GM20431 (cell line): ENCODE results near the gene PLCG2.

ENCODE experiments used
- in situ Hi-C: fragments of 300-500 bp; cut with MseI, MboI; formaldehyde crosslinking; loops from one replicate; pipeline ENCODE4 v1.15.0; 2020; ENCODE audit warnings: low sequenced_read_pairs; ENCODE audit not compliant: unreplicated experiment

PLCG2 gene

GRCh38 chr16:81866820-81867440 lies 87.8 kb downstream of the PLCG2 start:
- in situ Hi-C loops: no loop called here

DNA sequence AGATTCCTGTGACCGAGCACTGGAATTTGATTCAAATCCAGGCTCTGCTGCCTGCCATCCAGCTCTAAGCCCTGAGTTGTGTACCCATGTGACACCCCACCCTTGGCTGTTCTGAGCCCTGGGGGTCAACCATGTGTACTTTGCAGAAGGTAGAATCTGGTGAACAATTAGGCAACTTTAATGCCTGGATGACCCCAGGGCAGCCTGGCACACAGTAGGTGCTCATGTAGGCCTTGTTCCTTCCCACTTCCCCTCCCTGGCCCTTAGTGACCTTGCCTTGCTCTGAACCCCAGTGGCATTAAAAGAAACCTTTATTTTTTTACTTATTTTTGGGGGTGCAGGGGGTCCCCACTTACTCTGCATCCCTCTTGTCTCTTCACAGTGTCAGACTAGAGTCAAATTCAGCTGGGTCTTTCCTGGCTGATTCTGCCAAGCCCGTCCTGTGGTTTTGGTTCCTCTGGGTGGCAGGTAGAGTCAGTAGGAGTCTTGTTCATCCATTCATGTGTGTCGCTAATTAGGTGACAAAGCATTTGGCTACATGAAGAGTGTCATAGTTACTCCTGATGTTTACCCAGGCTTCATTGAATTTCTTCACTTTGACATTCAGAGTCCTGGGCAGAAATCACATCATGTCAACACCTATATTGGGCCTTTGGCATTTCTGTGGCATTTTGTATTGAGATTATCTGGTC lies 89.1 kb downstream of the PLCG2 start:
- in situ Hi-C loops: no loop called here

GRCh38 chr16:81869326-81869725 lies 90.2 kb downstream of the PLCG2 start:
- in situ Hi-C loops: no loop called here

- in situ Hi-C loops: no loop called here
Observed at GRCh38 chr16:81873206-81873605, 94.1 kb downstream of the PLCG2 start.

DNA sequence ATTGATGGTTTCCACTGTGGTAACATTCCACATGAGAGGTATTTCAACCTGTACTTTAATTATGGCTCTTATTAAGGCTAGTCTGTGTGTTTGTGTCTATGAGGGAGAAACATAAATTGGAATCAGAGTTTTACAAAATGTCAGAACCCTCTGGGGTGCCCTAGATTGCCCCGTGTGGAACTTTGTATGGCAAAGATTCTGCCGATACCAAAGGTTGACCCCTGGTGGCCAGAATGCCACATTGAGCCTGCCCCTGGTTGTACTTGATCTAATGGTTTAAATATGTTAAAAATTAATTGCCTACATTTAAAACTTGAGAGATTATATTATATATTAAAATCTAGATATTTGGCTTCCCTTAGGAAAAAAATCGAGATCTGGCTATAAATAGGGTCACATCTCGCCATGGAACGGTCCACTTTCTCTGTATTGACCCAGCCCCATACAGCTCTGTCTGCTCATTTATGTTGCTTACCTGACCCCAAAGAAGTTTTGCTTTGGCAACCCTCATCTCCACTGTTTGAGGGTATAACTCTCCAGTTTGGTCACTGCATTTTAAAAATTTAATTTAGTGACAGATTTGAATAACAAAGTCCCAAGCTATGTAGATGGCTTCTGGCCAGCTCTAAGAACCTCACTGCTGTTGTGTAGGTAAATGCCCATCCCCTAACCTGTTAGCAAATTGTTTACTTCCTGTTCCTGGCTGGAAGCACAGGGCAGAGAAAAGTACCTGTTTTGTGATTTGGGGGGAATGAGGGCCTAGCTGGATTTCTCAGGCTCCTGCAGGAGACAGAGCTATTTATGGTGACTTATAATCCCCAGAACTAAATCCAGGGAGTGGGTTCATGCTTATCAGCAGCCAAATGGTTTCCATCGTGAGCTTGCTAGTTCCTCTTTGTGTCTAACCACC lies 95.0 kb downstream of the PLCG2 start:
- in situ Hi-C loops: no loop called here

- in situ Hi-C loops: loop anchor here (25.0 kb wide), 1 partner anchor 488 kb away; no protein-coding TSS in a partner anchor
Observed at GRCh38 chr16:81875461-81875860, 96.4 kb downstream of the PLCG2 start.

GRCh38 chr16:81876273-81876900 lies 97.3 kb downstream of the PLCG2 start:
- in situ Hi-C loops: loop anchor here (25.0 kb wide), 1 partner anchor 489 kb away; no protein-coding TSS in a partner anchor

DNA sequence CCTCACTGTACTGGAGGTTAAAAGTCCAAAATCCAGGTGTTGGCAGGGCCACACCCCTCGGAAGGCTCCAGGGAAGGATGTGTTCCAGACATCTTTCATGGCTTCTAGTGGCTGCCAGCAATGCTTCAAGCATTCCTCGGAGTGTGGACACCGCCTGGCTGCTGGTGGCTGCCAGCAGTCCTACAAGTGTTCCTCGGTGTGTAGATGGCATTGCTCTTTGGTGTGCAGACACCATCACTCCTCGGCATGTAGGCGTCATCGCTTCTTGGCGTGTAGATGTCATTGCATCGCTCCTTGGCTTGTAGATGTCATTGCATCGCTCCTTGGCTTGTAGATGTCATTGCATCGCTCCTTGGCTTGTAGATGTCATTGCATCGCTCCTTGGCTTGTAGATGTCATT lies 98.4 kb downstream of the PLCG2 start:
- in situ Hi-C loops: loop anchor here (25.0 kb wide), 1 partner anchor 490 kb away; no protein-coding TSS in a partner anchor

- in situ Hi-C loops: loop anchor here (25.0 kb wide), 1 partner anchor 491 kb away; no protein-coding TSS in a partner anchor
Observed at GRCh38 chr16:81878529-81878928, 99.4 kb downstream of the PLCG2 start.

GRCh38 chr16:81879625-81880024 lies 100.5 kb downstream of the PLCG2 start:
- in situ Hi-C loops: loop anchor here (25.0 kb wide), 1 partner anchor 492 kb away; no protein-coding TSS in a partner anchor

DNA sequence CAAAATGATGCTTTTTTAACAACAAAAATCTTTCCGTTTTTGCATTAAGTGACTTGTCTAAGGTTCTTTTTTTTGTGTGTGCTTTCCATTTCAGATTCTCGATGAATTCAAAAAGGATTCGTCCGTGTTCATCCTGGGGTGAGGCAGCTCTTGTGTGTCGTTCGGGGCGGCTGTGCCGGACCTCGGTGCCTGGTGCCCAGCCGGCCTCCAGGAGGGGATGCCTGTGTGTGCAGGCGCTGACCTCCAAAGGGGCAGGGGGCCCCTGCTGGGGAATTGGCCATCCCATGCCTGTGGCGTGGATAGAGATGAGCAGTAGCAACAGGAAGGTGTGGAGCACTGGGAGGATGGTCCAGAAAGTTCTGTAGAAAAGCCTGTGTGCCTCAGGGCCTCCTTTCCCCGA lies 101.7 kb downstream of the PLCG2 start:
- in situ Hi-C loops: loop anchor here (25.0 kb wide), 1 partner anchor 494 kb away; no protein-coding TSS in a partner anchor

DNA sequence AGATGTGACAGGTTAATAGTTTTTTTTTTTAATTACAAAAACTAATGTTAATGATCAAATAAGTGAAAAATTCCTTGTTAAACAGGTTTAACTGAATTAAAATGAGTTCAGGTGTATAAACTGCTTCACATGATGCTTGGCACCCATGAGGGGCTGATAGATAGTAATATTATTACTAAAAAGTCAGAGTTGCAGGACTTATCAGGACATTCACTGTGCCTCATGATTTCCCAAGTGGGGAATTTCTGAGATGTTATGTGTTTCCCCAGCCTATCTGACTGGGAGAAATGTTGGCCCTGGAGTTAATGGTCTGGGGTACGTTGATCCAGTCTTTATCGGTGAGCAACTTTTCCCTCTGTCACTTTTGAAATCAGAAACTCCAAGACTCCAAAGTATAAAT lies 102.1 kb downstream of the PLCG2 start:
- in situ Hi-C loops: loop anchor here (25.0 kb wide), 1 partner anchor 494 kb away; no protein-coding TSS in a partner anchor

GRCh38 chr16:81882559-81882958 lies 103.5 kb downstream of the PLCG2 start:
- in situ Hi-C loops: loop anchor here (25.0 kb wide), 1 partner anchor 495 kb away; no protein-coding TSS in a partner anchor

DNA sequence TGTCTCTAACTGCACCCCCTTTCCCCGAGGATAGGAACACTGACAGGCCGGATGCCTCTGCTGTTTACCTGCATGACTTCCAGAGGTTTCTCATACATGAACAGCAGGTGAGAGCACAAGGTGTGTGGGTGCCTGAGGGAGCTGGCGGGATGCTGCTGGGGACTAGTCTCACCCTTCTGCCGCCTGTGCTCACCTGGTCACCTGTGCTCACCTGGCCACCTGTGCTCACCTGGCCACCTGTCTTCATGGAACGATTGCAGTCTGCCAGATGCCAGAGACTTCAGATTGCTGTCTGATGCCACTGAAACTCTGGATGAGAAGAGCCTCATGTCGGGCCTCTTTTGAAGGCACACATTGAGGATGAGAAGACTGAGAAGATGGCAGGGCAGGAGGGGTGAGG lies 104.1 kb downstream of the PLCG2 start:
- in situ Hi-C loops: loop anchor here (25.0 kb wide), 1 partner anchor 496 kb away; no protein-coding TSS in a partner anchor

DNA sequence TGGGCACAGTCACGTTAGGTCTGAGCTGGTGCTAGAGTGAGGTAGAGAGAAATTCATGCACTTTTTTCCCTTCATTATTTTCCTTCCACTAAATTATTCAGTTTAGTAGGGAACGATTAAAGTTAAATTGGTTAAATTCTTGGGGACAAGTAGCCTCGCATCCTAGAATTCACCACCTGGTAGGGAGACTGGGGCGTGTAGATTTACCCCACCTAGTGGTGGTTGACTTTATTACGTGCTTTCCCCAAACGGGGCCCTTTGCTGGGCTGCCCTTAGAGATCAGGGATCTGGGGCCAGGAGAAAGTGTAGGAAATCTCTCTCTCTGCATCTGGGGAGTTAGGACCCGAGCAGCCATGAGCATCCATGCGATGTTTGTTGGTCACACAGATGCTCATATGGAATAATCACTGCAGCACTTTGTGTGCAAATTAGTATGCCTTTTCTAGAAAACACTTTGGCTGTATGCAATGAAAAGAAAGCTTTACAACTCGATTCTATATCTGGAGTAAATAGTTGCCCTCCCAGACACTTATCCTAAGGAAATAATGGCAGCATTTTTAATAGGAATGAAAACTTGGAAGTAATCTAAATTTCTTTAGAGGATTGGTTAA lies 107.0 kb downstream of the PLCG2 start:
- in situ Hi-C loops: loop anchor here (25.0 kb wide), 1 partner anchor 499 kb away; no protein-coding TSS in a partner anchor

GRCh38 chr16:81888520-81889394 lies 109.7 kb downstream of the PLCG2 start:
- in situ Hi-C loops: loop anchor here (25.0 kb wide), 1 partner anchor 501 kb away; no protein-coding TSS in a partner anchor

DNA sequence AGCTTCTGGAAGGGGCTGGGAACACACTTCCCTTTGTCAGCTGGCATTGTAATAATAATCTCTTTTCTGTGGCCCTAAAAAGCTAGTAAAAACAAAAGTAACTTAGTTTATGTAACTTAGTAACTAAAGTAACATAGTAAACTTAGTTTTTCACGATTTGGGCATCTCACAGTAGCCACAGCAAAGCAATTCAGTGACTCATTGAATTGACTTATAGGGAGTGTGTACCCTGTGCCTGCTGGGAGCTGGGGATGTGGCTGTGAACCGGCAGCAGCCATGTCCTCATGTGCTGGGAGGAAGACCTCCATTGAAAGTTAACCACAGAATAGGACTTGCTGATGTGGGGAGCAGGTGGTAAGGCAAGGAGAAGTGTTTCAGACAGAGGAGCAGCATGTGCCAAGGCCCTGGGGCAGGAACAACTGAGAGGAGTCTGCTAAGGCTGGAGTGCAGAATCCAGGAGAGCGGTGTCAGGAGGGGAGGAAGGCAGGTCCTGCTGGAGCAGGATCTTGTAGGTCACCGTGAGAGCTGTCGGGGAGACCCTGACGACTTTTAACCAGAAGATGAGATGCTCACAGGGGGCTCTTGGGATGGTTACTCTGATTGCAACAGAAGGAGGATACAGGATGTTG lies 112.8 kb downstream of the PLCG2 start:
- in situ Hi-C loops: loop anchor here (25.0 kb wide), 1 partner anchor 505 kb away; no protein-coding TSS in a partner anchor

- in situ Hi-C loops: loop anchor here (25.0 kb wide), 1 partner anchor 507 kb away; no protein-coding TSS in a partner anchor
Observed at GRCh38 chr16:81894592-81894991, 115.5 kb downstream of the PLCG2 start.
